Choroid plexus epithelial cell (primary cell): ENCODE data around the gene TREML4.

Experiments used
- DNase-seq: peaks from one replicate; pipeline ENCODE4 v3.0.0-alpha.2; 2010; ENCODE audit warnings: low read depth
- H3K4me3 ChIP-seq: 2 replicates; pipeline ENCODE4 v1.5.1; 2011; ENCODE audit warnings: low read depth, mild to moderate bottlenecking, control low read depth, low read length, moderate library complexity
- CTCF ChIP-seq: conservative IDR thresholded peaks from 2 replicates; pipeline ENCODE4 v1.5.1; 2011; ENCODE audit warnings: low read depth, mild to moderate bottlenecking, control low read depth, inconsistent platforms, low read length, moderate library complexity

The TREML4 gene

GRCh38 chr6:41222045-41222444 is 6.1 kb upstream of the TREML4 start:
- no peak overlapping the region for H3K4me3 ChIP-seq
- no peak for DNase-seq
- no peak for TF ChIP-seq CTCF

GRCh38 chr6:41222513-41222912 is 5.6 kb upstream of the TREML4 start:
- no peak for DNase-seq
- no peak for TF ChIP-seq CTCF
- H3K4me3 ChIP-seq = no peak overlapping the region

- DNase-seq = no peak
- TF ChIP-seq CTCF = no peak
- H3K4me3 ChIP-seq = no peak overlapping the region
These were observed 3.3 kb upstream of the TREML4 start for GRCh38 chr6:41224800-41225199.

- H3K4me3 ChIP-seq = no peak overlapping the region
- no peak for TF ChIP-seq CTCF
- DNase-seq = no peak
These were observed 1.4 kb upstream of the TREML4 start for GRCh38 chr6:41226752-41227151.

- DNase-seq = peak; percentile 4
- no peak overlapping the region for H3K4me3 ChIP-seq
- peak; percentile 1 for TF ChIP-seq CTCF
These were observed 467 bp downstream of the TREML4 start for GRCh38 chr6:41228616-41229015.

- H3K4me3 ChIP-seq = no peak overlapping the region
- DNase-seq = no peak
- no peak for TF ChIP-seq CTCF
These were observed 1.6 kb downstream of the TREML4 start for GRCh38 chr6:41229721-41230120.

- no peak for TF ChIP-seq CTCF
- H3K4me3 ChIP-seq = no peak overlapping the region
- no peak for DNase-seq
These were observed 3.1 kb downstream of the TREML4 start for GRCh38 chr6:41231246-41231645.
